ENCODE data around the gene HTR5A.
A peak's percentile ranks its signal among the peaks of the same experiment; 100 is the strongest.

HTR5A gene

DNA sequence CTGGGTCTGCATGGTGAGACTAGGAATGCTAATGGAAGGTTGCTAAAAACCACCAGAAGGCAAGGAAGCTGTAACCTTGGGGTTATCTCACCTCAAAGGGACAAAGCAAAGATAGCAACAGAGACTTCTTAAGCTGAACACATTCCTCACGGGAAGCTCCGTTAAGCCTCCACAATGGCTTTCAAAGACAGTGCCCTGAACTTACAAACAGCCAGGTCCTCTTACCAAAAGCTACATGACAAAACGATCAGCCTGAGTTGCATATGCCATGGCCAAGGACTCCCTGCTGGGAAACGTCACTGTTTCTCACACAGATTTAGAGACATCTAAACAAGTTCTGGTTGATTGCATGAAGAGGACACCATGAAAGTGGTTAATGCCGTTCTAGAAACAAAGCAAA lies 52.7 kb downstream of the HTR5A start:
- H3K4me1 ChIP-seq (ENCODE audit: low read length) = peaks cover 29% of the 10 kb centered on the region

GRCh38 chr7:155123413-155123812 lies 53.3 kb downstream of the HTR5A start:
- no peaks in the 10 kb centered on the region for H4K20me1 ChIP-seq (ENCODE audit: insufficient read depth, low read length)
- no peak overlapping the region for H2AFZ ChIP-seq (ENCODE audit: low read depth, low read length)
- H3K9me3 ChIP-seq (ENCODE audit: insufficient read depth, low read length) = peaks cover 32% of the 10 kb centered on the region
- peak overlapping the region; percentile 49; the same call in 1 of the 2 replicates for H3K9ac ChIP-seq (ENCODE audit: low read length)
- H3K27me3 ChIP-seq (ENCODE audit: low read depth, low read length) = no peaks in the 10 kb centered on the region
- peaks cover 29% of the 10 kb centered on the region for H3K4me1 ChIP-seq (ENCODE audit: low read length)
- H3K36me3 ChIP-seq (replicated peaks; ENCODE audit: low read depth, low read length) = peaks cover 23% of the 10 kb centered on the region
- H3K79me2 ChIP-seq (ENCODE audit: low read length) = no peaks in the 10 kb centered on the region
- H3K4me2 ChIP-seq (ENCODE audit: low read length) = peak overlapping the region; percentile 53
- peak overlapping the region; percentile 10 for H3K4me3 ChIP-seq (ENCODE audit: low read length)
- TF ChIP-seq, protein P1, sequence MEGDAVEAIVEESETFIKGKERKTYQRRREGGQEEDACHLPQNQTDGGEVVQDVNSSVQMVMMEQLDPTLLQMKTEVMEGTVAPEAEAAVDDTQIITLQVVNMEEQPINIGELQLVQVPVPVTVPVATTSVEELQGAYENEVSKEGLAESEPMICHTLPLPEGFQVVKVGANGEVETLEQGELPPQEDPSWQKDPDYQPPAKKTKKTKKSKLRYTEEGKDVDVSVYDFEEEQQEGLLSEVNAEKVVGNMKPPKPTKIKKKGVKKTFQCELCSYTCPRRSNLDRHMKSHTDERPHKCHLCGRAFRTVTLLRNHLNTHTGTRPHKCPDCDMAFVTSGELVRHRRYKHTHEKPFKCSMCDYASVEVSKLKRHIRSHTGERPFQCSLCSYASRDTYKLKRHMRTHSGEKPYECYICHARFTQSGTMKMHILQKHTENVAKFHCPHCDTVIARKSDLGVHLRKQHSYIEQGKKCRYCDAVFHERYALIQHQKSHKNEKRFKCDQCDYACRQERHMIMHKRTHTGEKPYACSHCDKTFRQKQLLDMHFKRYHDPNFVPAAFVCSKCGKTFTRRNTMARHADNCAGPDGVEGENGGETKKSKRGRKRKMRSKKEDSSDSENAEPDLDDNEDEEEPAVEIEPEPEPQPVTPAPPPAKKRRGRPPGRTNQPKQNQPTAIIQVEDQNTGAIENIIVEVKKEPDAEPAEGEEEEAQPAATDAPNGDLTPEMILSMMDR (IDR thresholded peaks at IDR 0.05; ENCODE audit: low read depth, low read length) = no peak
- TF ChIP-seq EZH2phosphoT487 (IDR thresholded peaks at IDR 0.05; ENCODE audit: low read depth) = no peak
- peak overlapping the region; percentile 93 for H3K27ac ChIP-seq (ENCODE audit: low read length)

More for the DNA sequence above, 52.7 kb downstream of the HTR5A start:
- Histone ChIP-seq H2AFZ (ENCODE audit: low read depth, low read length) (0 out of 2 replicates have a peak overlapping the region, but pooled peaks have one; percentile 19), H3K4me3 (ENCODE audit: low read length) (peak overlapping the region; percentile 10; the same call in 1 of the 2 replicates), H3K27me3 (ENCODE audit: low read depth, low read length) (no peaks in the 10 kb centered on the region), H3K79me2 (ENCODE audit: low read length) (no peaks in the 10 kb centered on the region), H4K20me1 (ENCODE audit: insufficient read depth, low read length) (no peaks in the 10 kb centered on the region), H3K4me2 (ENCODE audit: low read length) (peak overlapping the region; percentile 53), H3K9me3 (ENCODE audit: insufficient read depth, low read length) (peaks cover 32% of the 10 kb centered on the region), H3K27ac (ENCODE audit: low read length) (peak overlapping the region; percentile 93), H3K9ac (ENCODE audit: low read length) (peak overlapping the region; percentile 16; the same call in 1 of the 2 replicates), H3K36me3 (replicated peaks; ENCODE audit: low read depth, low read length) (peaks cover 23% of the 10 kb centered on the region)
- TF ChIP-seq EZH2phosphoT487 (IDR thresholded peaks at IDR 0.05; ENCODE audit: low read depth) = no peak
- TF ChIP-seq, protein P1 (IDR thresholded peaks at IDR 0.05; ENCODE audit: low read depth, low read length) = no peak

DNA sequence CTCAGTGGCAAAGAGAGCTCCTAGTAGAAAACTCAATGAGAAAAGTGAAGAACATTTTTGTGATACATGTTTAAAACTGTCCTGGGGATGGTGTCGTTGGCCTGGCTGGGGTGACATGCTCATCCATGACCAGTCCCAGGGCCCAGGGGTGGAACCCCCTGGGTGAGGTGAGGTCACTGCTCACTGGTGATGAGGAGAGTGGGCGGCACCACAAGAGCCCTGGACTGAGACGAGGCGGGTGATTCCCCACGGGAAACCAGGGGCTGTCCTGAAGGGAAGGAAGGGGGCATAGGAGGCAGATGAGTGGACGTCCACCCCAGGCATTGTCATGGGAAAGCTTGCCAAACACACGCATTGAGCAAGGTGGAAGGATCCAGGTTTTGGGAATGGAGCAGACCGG lies 54.6 kb downstream of the HTR5A start:
- Histone ChIP-seq H3K79me2 (ENCODE audit: low read length) (no peaks in the 10 kb centered on the region), H4K20me1 (ENCODE audit: insufficient read depth, low read length) (no peaks in the 10 kb centered on the region)

GRCh38 chr7:155129186-155129585 lies 59.1 kb downstream of the HTR5A start:
- no peak overlapping the region for H3K27ac ChIP-seq (ENCODE audit: low read length)
- TF ChIP-seq, protein P1 (IDR thresholded peaks at IDR 0.05; ENCODE audit: low read depth, low read length) = no peak
- no peak for TF ChIP-seq EZH2phosphoT487 (IDR thresholded peaks at IDR 0.05; ENCODE audit: low read depth)
- peaks cover 12% of the 10 kb centered on the region for H3K4me1 ChIP-seq (ENCODE audit: low read length)
- H4K20me1 ChIP-seq (ENCODE audit: insufficient read depth, low read length) = no peaks in the 10 kb centered on the region
- H3K4me3 ChIP-seq (ENCODE audit: low read length) = no peak overlapping the region
- peaks cover 12% of the 10 kb centered on the region for H3K36me3 ChIP-seq (replicated peaks; ENCODE audit: low read depth, low read length)
- H2AFZ ChIP-seq (ENCODE audit: low read depth, low read length) = no peak overlapping the region
- H3K79me2 ChIP-seq (ENCODE audit: low read length) = no peaks in the 10 kb centered on the region
- no peak overlapping the region for H3K4me2 ChIP-seq (ENCODE audit: low read length)
- H3K27me3 ChIP-seq (ENCODE audit: low read depth, low read length) = no peaks in the 10 kb centered on the region
- H3K9me3 ChIP-seq (ENCODE audit: insufficient read depth, low read length) = peaks cover 12% of the 10 kb centered on the region
- H3K9ac ChIP-seq (ENCODE audit: low read length) = no peak overlapping the region

More for the DNA sequence above, 54.6 kb downstream of the HTR5A start:
- TF ChIP-seq EZH2phosphoT487 (IDR thresholded peaks at IDR 0.05; ENCODE audit: low read depth) = no peak
- TF ChIP-seq, protein P1 (IDR thresholded peaks at IDR 0.05; ENCODE audit: low read depth, low read length) = no peak
- H3K9ac ChIP-seq (ENCODE audit: low read length) = peak overlapping the region; percentile 1; the same call in 1 of the 2 replicates
- no peaks in the 10 kb centered on the region for H3K27me3 ChIP-seq (ENCODE audit: low read depth, low read length)
- H3K4me3 ChIP-seq (ENCODE audit: low read length) = no peak overlapping the region
- peak overlapping the region; percentile 3; the same call in 1 of the 2 replicates for H3K4me2 ChIP-seq (ENCODE audit: low read length)
- no peak overlapping the region for H2AFZ ChIP-seq (ENCODE audit: low read depth, low read length)
- H3K4me1 ChIP-seq (ENCODE audit: low read length) = peaks cover 29% of the 10 kb centered on the region
- peaks cover 28% of the 10 kb centered on the region for H3K9me3 ChIP-seq (ENCODE audit: insufficient read depth, low read length)
- H3K27ac ChIP-seq (ENCODE audit: low read length) = peak overlapping the region; percentile 93
- peaks cover 20% of the 10 kb centered on the region for H3K36me3 ChIP-seq (replicated peaks; ENCODE audit: low read depth, low read length)
